ENCODE data around the gene SH3BP4.

Gene SH3BP4

DNA sequence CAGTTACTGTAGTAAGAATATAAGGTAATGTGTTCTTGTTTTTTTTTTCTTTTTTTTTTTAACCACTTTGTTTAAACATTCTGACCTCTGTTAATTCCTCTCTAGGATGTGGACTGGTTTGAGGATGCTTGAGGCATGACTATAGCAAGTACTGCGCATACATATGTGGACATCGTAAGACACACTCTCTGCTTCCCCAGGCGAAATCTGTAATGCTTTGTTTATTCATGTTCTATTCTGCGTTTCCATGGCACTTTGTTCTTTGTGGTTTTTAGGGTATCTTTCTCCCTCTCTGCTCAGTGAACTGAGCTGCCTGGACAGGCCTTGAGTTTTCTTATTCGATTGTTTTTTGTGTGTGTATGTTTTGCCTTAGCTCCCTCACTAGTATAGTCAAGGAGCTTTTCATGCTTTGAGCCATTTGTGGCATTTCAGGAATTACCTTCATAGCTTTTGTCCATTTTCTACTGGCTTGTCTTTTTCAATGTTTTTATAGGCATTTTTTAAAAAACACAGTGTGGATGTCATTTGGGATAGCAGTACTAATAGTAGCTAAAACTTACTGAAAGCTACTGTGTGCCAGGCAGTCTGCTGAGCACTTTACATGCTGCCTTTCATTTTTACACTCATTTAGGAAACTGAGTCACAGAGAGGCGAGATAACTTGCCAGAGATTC lies 1.9 kb upstream of the SH3BP4 start:
- no peak for DNase-seq (ENCODE audit: low read depth)

DNA sequence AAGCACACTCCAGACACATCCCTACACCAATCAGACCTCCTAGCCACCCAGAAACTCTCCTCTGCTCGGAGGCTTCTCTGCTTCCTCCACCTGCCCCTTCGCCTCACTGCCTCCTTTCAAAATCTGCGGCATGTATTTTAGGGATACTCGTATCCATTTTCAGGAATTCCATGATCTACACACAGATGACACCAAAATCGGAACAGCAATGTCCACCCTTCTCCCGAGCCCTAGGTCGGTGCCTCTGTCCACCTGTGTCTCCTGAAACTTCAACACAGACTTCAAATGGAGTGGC lies 1.4 kb upstream of the SH3BP4 start:
- no peak for DNase-seq (ENCODE audit: low read depth)

DNA sequence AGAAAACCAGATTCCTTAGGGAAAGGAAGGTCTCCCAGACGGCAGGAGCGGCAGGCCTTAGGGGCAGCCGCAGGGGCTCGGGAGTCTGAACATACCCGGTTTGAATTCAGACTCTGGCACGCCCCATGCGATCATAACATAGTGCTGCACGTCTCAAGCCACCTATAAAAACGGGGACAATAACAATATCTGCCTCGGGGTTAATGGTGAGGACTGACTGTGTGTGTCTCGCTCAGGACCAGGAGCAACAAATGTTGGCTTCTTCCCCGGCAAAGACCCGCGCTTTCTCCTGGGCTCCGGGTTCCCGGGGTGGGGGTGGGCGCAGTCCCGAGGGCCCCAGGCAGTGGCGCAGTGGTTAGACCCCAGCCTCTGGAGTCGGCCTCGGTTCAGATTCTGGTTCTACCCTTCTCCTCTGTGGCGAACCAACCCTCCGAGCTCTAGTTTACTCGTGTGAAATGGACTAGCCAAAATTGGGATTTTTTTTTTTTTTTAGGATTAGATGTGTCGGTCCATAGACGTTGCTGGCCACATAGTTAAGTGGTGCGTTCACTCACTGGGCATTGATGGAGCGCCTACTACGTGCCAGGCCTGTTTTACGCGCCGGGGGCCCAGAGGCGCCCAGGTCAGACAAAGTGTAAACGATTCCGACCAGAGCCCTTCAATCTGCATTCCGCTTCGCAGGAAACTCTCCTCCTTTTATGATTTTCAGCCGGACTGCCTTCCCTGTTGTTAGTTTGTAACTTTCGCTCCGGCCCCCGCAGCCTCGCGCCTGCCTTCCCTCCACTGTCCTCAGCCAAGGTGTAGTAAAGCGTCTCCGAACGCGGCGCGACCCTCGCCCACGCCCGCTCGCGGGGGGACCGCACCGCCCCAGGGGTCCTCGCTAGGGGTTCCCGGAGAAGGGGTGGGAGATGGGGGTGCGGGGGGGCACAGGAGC lies 820 bp upstream of the SH3BP4 start:
- DNase-seq (ENCODE audit: low read depth), result no peak

DNA sequence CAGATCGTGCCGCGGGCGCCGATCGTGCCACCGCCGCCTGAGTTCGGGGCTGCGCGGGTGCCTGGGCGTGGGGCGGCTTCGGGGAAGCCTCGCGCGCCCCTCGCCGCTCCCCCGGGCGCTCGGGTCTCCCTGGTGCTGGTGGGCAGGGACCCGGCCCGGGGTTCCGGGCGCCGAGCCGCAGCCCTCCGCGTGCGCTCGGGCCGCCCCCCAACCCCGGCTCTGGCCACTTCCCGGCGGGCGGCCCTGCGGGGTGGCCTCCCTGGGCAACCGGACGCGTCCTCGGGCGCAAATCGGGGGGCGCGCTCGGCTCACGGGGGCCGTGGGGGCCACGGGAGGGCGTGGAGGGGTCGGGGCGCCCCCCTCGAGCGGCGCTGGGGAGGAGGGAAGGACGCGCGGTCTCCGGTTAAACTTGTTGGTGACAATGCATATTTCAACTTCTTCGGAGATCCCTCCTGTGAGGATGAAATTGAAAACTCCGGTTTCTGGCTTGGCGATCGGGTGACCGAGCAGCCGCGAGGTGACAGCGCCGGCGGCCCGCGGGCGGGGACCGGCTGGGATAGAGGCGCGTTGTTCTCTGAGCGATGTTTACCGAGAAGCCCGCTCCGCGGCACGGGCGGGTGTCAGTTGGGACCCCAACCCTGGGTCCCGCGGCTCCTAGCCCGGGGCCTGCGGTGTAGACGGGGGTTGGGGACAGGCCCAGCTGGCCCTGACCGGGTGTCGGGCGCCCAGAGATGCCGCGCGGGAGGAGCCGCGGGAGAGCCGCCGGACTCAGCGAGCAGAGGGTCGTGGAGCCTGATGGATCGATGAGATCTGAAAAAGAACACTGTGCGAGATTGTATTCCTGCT lies 676 bp downstream of the SH3BP4 start:
- DNase-seq (ENCODE audit: low read depth), result no peak

DNA sequence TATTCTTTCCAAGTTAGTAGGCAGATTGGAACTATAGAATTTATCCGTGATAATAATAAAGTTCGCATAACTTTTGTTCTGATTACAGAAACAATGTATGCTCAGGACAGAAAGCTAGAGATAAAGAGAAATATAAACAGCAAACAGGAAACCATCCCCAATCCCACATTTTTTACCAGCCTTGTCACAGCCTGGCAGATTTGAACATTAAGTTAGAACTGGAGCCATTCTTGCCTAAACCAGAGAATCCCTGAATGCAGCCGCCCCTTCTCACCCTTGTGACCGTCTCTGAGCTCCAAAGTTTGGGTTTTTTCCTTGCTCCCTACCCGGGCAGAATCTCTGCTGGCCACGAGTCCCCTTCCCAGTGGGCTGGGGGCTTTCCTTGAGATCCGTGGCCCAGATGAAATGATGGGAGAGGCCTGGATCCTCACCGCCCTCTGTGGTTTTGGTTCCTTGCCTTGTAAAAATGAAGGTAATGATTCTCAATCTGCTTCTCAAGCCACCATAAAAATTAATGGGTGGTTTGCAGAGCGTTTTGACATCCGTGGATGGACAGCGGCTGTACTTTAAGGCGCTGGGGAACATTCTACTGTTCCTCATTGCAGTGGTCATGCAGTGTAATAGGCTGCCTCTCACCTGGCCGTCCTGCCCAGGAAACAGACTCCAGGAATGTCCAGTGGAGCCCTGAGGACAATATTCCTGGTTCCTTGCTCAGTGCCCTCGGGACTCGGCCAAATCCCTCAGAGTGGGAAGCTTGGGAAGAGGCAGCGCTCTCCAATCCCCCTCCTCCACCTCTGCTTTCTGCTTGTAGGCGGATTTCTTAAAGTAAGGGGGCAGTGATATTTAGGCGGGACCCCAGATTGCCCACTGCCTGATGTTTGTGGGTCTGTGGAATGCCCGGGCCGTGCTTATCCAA lies 1.6 kb downstream of the SH3BP4 start:
- no peak for DNase-seq (ENCODE audit: low read depth)

DNA sequence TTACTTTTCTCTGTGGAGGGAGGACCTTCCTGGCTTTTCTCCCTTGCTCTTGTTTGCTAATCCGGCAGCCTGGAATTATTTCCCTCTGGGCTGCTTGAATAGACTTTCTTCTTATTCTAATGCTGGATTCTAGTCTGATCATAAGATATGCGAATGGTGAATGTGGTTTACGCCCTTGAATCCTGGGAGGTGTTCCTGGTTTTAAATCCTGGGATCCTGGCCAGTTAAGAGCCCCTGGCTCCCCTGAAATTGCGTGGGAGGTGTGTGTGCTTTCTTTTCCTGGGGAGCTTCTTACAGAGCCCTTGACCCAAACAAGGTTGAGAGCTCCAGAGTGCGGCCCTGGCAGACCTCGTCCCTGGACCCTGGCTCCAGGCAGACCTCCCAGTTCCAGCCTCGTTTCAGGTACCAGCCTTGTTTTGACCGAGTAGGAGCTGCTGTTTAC lies 2.8 kb downstream of the SH3BP4 start:
- DNase-seq (ENCODE audit: low read depth), result no peak

DNA sequence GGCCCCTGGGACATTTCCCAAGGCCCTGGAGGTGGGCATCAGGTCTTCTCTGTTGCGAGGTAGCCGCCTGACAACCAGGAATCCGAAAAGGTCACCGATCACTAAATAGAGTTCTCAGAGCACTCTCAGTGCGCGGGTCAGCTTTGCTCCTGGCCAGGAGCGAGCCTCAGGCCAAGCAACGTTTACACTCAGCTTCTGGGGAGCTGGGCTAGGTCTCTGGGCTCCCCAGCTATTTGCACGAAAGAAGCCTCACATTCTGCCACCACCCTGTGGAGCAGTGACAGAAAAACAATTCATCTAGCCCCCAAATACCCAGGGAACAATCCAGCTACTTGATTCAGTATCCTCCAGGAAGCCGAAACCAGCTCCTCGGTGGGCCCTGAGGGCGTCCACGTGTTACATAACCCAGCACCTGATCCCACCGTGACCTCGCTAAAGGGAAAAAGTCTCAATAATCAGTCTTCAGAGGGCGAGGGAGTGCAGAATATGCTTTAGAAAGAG lies 3.3 kb downstream of the SH3BP4 start:
- DNase-seq (ENCODE audit: low read depth), result no peak

DNA sequence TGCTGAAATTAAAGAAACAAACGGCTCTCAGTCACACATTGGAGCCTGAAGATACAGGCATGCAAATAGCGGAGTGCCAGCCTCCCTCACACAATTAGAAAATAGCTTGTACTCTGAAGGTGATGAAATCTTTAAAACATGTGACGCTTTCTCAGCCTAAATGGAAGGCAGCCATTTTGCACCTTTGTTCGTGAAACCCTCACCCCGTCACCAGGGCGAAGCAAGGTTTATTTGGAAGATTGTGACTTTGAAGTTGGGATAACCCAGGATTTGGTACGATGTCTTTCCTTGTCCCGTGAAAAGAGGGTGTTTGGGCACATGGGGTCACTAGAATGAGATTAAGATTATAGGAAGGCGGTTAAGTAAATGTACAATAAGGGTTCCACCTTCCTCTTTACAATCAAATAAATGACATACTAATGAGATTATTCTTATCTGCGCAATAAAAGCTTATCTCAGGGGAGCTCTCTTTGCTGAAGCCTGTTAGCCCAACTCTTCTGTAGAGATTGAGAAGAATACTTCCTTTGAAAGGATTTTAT lies 4.2 kb downstream of the SH3BP4 start:
- no peak for DNase-seq (ENCODE audit: low read depth)

DNA sequence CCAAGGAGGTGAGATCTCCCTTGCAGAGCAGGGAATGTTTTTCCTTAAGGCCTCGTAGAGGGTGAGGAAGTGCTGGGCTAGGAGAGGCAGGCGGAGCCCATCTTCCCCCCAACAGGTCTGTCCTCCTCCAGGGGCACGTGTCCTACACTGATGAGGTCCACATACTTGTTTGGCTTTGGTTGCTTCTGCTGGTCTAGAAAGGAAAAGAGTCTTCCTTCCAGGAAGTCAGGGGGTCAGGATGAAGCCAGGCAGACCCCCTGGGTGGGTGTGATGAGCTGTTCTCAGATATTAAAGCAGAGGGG lies 6.0 kb downstream of the SH3BP4 start:
- DNase-seq (ENCODE audit: low read depth), result no peak

DNA sequence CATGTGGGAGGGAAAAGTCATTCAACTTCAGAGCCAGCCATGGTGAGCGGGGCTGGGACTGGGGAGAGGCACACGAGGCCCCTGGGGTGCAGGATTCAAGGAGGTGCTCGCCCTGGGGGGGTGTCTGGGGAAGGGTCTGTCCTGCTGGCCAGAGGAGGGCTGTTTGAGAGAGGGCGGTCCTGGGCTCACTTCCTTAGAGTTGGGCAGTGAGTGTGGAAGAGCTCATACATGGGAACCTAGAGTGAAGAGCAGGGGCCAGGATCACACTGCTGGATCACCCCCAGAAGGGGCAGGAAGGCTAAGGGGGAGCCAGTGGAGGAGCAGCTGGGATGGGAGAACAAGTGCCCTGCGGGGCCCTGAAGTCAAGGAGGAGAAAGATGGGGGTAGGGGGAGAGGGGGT lies 6.5 kb downstream of the SH3BP4 start:
- no peak for DNase-seq (ENCODE audit: low read depth)

DNA sequence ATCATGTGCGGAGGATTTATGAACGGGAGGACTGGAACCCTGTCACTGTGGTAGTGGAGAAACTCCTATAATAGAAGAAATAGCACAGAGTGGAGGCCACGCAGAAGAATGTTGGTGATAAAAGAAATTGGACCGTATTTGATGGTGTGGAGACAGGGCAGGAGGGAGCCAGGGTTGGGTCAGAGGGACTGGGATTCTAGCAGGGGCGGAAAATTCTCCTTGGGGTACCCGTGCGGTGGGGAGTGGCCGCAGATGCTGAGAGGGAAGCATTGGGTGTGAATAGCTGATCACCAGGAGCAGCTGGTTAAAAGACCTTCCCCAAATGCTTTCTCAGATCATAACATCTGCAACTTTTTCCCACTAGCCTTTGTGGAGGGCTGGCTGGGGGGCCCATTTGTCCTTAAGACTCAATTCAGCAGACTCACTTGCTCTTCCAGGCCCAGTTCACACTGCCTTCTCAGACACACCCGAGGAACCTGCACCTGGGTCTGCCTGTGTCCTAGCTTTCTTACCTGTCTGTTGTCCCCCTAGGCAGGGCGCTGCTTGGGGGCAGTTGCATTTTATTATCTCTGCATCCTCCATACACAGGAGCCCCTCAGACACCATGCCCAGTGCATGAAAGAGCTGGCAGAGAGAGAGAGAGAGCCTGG lies 7.1 kb downstream of the SH3BP4 start:
- no peak for DNase-seq (ENCODE audit: low read depth)

DNA sequence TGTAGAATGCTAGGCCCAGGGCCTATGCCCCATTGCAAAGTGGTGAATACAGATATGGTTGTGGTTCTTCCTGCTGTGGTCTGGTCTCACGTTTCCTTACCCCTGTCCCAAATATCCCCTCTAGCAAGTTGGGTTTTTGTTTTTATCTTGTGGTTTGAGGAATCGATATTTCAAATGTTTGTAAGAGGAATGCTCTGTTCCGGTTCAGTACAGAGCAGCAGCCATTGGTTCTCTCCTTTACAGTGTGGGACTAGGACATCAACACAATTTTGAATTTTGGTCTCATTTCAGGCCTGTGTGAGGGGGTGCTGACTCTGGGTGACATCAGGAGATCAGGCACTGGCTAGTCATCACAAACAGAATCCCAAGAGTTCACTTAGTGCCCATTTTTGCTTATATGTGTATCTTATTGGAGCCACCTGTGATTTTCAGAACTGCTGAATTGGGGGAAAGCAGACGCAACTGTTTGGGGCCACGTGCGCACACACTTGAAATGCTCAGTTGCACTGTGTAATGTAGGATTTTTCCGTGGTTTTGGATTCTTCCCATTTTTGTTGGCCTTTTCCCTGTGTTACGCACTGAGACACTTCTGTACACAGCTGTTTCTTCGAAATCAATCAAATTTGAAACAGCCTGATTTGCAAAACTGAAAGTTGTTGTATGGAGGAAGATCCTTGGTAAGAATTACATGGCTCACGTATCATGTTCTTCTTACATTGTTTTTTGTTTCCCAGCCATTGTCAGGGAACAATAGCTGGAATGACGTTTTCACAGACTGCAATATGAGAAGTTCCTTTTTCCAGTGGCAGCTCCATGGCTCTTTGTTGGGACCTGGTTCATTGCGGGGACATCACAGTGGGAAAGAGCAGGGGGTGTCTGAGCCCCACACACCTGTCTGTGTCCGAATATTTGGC lies 8.6 kb downstream of the SH3BP4 start:
- no peak for DNase-seq (ENCODE audit: low read depth)

DNA sequence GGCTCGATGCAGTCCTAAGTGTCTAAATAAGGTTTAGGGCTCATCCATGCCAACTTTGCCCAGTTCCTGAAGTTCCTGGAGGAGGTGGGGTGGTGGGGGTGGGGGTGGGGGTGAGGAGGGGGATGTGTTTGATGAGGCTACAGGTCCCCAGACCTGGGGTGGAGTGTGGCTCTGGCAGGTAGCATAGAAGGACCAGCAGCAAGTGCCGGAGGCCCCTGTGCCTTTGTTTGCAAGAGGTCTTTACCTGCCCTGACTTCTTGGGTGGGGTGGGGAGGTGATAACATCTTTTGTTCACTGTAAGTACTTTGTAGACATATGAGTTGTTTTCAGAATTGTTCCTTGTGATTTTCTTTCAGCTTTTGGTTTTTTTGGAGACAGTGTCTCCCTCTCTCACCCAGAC lies 10.0 kb downstream of the SH3BP4 start:
- no peak for DNase-seq (ENCODE audit: low read depth)

DNA sequence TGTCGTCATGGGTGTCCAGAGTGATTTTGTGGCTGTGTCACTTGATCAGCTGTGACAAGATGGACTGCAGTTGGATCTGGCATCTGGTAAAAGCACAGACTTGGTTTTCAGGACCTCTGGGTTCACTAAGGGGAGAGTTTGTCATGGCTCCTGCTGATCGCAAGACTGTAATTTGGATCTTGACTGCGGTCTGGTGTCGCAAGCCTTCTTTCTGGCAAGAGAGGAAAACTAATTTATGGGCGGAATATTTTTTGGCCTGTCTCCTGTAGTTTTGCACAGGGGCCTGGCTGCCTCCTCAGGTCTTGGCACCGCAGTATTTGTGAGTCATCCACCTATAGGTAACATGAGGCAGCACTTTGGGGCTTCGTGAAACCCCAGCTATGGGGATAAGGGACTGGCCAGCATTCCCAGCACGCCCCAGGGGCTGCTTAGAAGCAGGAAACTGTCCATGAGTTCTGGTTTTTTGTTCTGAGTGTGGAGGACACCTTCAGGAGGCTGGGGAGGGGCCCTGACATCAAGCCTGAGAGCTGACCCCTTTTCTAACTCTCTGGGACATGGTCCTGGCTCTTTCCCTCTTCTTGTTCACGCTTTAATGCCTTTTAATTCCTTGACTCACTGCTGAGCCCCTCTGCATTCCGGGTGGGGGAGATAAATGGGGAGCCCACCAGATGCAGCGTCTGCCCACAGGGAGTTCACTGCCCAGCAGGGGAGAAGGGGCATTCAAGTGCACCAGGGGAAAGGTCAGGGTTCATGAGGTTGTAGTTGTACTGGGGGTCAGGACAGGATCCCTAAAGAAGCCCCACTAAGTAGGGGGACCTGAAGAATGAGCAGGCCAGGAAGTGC lies 12.2 kb downstream of the SH3BP4 start:
- DNase-seq (ENCODE audit: low read depth), result no peak

DNA sequence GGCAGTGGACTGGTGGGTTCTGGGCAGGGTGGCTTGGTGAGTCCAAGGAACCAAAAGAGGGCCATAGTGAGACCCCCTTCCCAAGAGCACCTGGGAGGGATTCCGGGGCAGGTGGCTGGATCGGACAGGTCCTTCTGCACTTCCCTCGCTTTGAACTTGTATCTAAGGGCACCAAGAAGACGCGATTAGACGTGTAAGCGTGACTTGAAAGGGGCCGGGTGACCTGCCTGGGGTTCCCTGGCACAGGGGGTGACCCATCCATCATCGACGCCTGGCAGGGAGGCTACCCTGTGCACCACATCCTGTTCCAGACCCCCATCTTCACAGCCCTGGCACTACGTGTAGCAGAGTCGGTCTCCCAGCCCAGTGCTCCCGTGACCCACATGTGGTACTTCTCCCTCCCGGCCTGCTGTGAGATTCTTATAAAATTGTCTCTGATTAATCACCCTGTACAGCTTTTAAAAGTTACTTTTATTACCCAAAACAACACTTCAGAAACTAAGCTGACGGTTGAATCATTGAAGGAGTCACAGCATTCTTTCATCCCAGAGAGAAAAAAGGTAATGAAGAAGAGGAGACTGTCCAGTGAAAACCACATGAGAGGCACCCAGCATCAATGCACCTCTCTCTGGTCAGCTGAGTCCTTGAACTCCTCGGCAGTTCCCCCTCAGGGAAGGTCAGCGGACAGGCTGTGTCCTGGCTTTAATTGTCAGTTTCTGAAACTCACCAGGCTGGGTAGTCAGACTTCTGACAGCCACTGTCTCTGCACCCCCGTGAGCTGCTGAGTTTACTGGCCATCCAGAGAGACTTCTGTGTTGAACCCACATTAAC lies 13.0 kb downstream of the SH3BP4 start:
- DNase-seq (ENCODE audit: low read depth), result no peak

DNA sequence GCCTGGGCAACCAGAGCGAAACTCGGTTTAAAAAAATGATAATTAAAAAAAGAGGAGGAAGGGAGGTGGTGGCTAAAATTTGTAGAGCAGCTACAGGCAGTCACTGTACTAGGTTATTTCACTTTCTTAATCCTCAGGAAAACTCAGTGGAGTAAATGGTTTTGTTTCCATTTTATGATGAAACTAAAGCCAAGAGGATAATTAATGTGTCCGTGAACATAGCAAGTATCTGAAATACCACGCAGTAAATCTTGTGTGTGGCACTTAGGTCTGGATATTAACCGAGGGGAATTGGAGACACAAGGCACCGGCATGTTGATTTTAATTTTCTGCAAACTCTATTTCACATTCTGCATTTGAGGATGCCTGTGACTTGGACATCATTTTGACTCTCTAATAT lies 14.5 kb downstream of the SH3BP4 start:
- DNase-seq (ENCODE audit: low read depth), result no peak

DNA sequence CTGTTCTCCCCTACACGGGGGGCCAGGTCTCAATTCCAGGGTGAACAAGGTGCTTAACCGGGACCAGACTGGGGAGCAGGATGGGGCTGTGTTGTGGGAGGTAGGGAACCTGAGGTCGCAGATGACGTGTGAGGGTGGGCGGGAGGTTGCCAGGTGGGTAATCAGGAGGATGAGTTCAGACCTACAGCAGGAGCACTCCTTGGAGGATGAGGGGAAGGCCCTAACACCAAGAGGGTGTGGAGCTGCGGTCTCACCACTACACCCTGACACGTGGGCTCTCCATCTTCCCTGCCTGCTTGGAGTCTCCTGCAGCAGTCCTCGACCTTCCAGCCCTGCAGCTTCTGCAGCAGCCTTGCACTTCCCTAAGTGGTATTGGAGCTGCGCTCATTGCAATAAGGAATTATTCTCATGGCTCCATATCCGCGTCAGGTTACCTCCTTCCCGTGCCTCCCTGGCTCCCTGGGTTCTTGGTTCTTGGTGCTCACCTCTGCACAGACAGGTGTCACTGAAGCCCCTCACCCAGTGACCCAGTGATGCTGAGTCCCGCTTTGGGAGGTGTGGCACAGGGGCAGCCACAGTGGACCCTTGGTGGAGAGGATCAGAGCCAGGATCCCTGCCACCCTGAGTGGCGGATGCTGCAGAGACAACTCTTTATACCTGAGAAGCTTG lies 15.5 kb downstream of the SH3BP4 start:
- DNase-seq (ENCODE audit: low read depth), result no peak

DNA sequence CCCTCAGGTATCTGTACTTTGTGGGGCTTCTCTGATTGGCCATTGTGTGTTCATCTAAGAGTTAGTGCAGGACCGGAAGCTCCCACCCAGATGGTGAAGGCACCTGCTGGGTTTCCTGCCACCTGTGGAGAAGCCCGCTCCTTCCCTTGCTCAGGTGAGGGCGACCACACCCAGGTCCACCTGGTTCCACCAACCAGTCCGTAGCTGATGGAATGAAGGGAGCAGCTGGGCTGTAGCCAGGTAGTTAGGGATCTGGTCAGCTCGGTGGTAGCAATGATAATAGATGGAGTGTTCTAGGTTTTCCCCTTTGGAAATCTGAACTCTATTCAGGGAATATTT lies 16.0 kb downstream of the SH3BP4 start:
- no peak for DNase-seq (ENCODE audit: low read depth)

All from T-helper 22 cell (primary cell).